ENCODE measurements around the gene RIPK1.

DNA sequence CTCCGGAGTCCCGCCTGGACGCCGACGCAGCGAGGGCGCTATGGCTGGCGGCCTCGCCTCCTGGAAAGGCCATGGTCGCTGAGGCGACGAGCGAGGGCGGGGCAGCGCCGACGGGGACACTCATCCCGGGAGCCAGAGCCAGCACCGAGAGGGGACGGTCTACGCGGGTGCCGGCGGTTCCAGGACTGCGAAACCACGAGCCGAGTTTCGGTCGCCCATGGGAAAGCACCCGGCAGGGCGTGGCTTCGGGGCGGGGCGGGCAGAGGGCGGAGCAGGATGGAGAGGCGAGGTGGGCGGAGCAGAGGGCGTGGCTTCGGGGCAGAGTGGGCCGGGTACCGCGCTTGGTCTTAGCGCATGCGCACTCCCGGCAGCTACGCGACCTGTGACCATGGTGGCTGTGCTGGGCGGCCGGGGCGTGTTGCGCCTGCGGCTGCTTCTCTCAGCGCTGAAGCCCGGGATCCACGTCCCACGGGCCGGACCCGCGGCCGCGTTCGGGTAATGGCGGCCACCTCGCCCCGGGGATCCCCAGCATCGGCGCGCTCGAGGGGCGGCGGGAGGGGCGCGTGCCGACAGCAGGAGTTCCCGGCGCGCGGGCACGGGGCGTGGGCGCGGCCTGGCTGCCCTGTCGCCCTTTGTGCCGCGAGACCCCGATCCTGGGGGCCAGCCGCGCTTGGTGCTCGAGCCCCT lies 50.2 kb downstream of the RIPK1 start, which contains the start of gene BPHL:
- TF ChIP-seq, protein P1, sequence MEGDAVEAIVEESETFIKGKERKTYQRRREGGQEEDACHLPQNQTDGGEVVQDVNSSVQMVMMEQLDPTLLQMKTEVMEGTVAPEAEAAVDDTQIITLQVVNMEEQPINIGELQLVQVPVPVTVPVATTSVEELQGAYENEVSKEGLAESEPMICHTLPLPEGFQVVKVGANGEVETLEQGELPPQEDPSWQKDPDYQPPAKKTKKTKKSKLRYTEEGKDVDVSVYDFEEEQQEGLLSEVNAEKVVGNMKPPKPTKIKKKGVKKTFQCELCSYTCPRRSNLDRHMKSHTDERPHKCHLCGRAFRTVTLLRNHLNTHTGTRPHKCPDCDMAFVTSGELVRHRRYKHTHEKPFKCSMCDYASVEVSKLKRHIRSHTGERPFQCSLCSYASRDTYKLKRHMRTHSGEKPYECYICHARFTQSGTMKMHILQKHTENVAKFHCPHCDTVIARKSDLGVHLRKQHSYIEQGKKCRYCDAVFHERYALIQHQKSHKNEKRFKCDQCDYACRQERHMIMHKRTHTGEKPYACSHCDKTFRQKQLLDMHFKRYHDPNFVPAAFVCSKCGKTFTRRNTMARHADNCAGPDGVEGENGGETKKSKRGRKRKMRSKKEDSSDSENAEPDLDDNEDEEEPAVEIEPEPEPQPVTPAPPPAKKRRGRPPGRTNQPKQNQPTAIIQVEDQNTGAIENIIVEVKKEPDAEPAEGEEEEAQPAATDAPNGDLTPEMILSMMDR (IDR thresholded peaks at IDR 0.05), result no peak
- no peak for TF ChIP-seq EZH2phosphoT487 (IDR thresholded peaks at IDR 0.05)
- no peak for TF ChIP-seq EZH2 (IDR thresholded peaks at IDR 0.05)
